ENCODE results near the gene PTPN14. TPM values are rescaled to one million over a fixed set of nuclear protein-coding genes. Genes with fewer than 3 reads are reported as not detected.
"Not testable (repeated sequence)": the region's sequence is repeated elsewhere in the genome, so short reads cannot be mapped to it uniquely, and the experiment has no call there.

Gene PTPN14
- polyA plus RNA-seq, 1 donor from 2014 or later = 0.07 TPM

- not testable (repeated sequence) for H3K79me2 ChIP-seq (replicated peaks; ENCODE audit: insufficient read depth, low read length)
Measured at GRCh38 chr1:214481983-214482634, 69.3 kb downstream of the PTPN14 start.

GRCh38 chr1:214476986-214477870 is 74.2 kb downstream of the PTPN14 start:
- Histone ChIP-seq H3K27ac (ENCODE audit: low read length) (no peak overlapping the region), H3K4me2 (ENCODE audit: low read length) (no peak overlapping the region)
- TF ChIP-seq POLR2AphosphoS5 (IDR thresholded peaks at IDR 0.05) (no peak), MXI1 (conservative IDR thresholded peaks at IDR 0.05; ENCODE audit: poor library complexity, severe bottlenecking) (no peak), REST (IDR thresholded peaks at IDR 0.05; ENCODE audit: borderline replicate concordance) (no peak), EZH2 (IDR thresholded peaks at IDR 0.05; ENCODE audit: borderline replicate concordance, insufficient read depth, low read length, poor library complexity, severe bottlenecking) (no peak), CTCF (IDR thresholded peaks at IDR 0.05; ENCODE audit: poor library complexity, severe bottlenecking) (no peak), RAD21 (conservative IDR thresholded peaks at IDR 0.05) (no peak), EP300 (conservative IDR thresholded peaks at IDR 0.05; ENCODE audit: poor library complexity, severe bottlenecking) (no peak), TAF1 (IDR thresholded peaks at IDR 0.05; ENCODE audit: low read depth) (no peak), SMC3 (conservative IDR thresholded peaks at IDR 0.05; ENCODE audit: poor library complexity) (no peak)

More at GRCh38 chr1:214481983-214482634, 69.3 kb downstream of the PTPN14 start:
- H3K27me3 ChIP-seq (ENCODE audit: insufficient read depth, low read depth, low read length); H4K20me1 ChIP-seq (ENCODE audit: insufficient read depth); H3K4me2 ChIP-seq (ENCODE audit: low read length); H3K9me3 ChIP-seq (ENCODE audit: low read length); H3K27ac ChIP-seq (ENCODE audit: low read length); H3K4me3 ChIP-seq (ENCODE audit: low read length); H2AFZ ChIP-seq (ENCODE audit: low read depth, low read length); H3K9ac ChIP-seq (ENCODE audit: low read length); H3K9me2 ChIP-seq (ENCODE audit: insufficient read depth, low read length); H3F3A ChIP-seq (ENCODE audit: insufficient read depth, low read length, poor library complexity, severe bottlenecking); H3K36me3 ChIP-seq (ENCODE audit: insufficient read depth, low read length): not testable (repeated sequence)

More at GRCh38 chr1:214476986-214477870, 74.2 kb downstream of the PTPN14 start:
- Histone ChIP-seq H3F3A (ENCODE audit: insufficient read depth, low read length, poor library complexity, severe bottlenecking) (no peaks in the 10 kb centered on the region), H3K9me3 (ENCODE audit: low read length) (no peaks in the 10 kb centered on the region), H3K36me3 (ENCODE audit: insufficient read depth, low read length) (no peaks in the 10 kb centered on the region), H3K4me3 (ENCODE audit: low read length) (no peak overlapping the region), H3K79me2 (replicated peaks; ENCODE audit: insufficient read depth, low read length) (no peaks in the 10 kb centered on the region), H2AFZ (ENCODE audit: low read depth, low read length) (no peak overlapping the region), H3K9me2 (ENCODE audit: insufficient read depth, low read length) (no peaks in the 10 kb centered on the region), H3K9ac (ENCODE audit: low read length) (no peak overlapping the region), H3K27me3 (ENCODE audit: insufficient read depth, low read depth, low read length) (no peaks in the 10 kb centered on the region), H4K20me1 (ENCODE audit: insufficient read depth) (no peaks in the 10 kb centered on the region)

Measured in neural cell (in vitro differentiated cells).